NCI-H748 (cell line): ENCODE results near the gene AVP.
"Not testable (repeated sequence)": the region's sequence is repeated elsewhere in the genome, so short reads cannot be mapped to it uniquely, and the experiment has no call there.

ENCODE experiments used
- DNase-seq: peaks from one replicate; lab custom pipeline; 2025; ENCODE audit not compliant: unreplicated experiment; lab: John Stamatoyannopoulos, UW

Gene AVP

GRCh38 chr20:3084283-3084985, at the start of gene AVP:
Gene AVP (minus strand): TSS chr20:3084724. CDS start chr20:3084674, 50 bp downstream.
- no peak for DNase-seq

- no peak for DNase-seq
Measured at GRCh38 chr20:3134151-3134550, 49.6 kb upstream of the AVP start.

- DNase-seq, result no peak
Measured at GRCh38 chr20:3133155-3133554, 48.6 kb upstream of the AVP start.

- DNase-seq, result no peak
Measured at GRCh38 chr20:3130051-3130600, 45.6 kb upstream of the AVP start.

- no peak for DNase-seq
Measured at GRCh38 chr20:3129094-3129493, 44.6 kb upstream of the AVP start.

- DNase-seq, result no peak
Measured at GRCh38 chr20:3128275-3128984, 43.9 kb upstream of the AVP start.

- DNase-seq, result no peak
Measured at GRCh38 chr20:3126527-3126859, 42.0 kb upstream of the AVP start.

- not testable (repeated sequence) for DNase-seq
Measured at GRCh38 chr20:3125776-3126526, 41.4 kb upstream of the AVP start.

GRCh38 chr20:3124773-3125560, 40.4 kb upstream of the AVP start:
- DNase-seq, result not testable (repeated sequence)

GRCh38 chr20:3124163-3124562, 39.6 kb upstream of the AVP start:
- DNase-seq, result not testable (repeated sequence)

GRCh38 chr20:3123542-3123941, 39.0 kb upstream of the AVP start:
- peak; percentile 92 for DNase-seq

GRCh38 chr20:3121955-3122610, 37.6 kb upstream of the AVP start:
- DNase-seq, result no peak

- DNase-seq, result no peak
Measured at GRCh38 chr20:3121271-3121911, 36.9 kb upstream of the AVP start.

GRCh38 chr20:3119044-3119443, 34.5 kb upstream of the AVP start:
- DNase-seq, result no peak

GRCh38 chr20:3117839-3118379, 33.4 kb upstream of the AVP start:
- not testable (repeated sequence) for DNase-seq

GRCh38 chr20:3116341-3116740, 31.8 kb upstream of the AVP start:
- DNase-seq, result no peak

GRCh38 chr20:3115190-3116107, 30.9 kb upstream of the AVP start:
- peak; percentile 74 for DNase-seq

GRCh38 chr20:3111995-3112394, 27.5 kb upstream of the AVP start:
- no peak for DNase-seq

- no peak for DNase-seq
Measured at GRCh38 chr20:3111507-3111906, 27.0 kb upstream of the AVP start.
